ENCODE data around the gene ZNF385C. TPM values are rescaled to one million over a fixed set of nuclear protein-coding genes. Genes with fewer than 3 reads are reported as not detected.

The ZNF385C gene
- total and polyA plus RNA-seq, 2 donors (not counting 1 experiment from before 2014, with no cell fraction given): 0.33 to 1.1 TPM

- Histone ChIP-seq H2AFZ (ENCODE audit: insufficient read depth, low read depth, low read length, poor library complexity, severe bottlenecking) (no peak overlapping the region), H3K27ac (ENCODE audit: low read length in 2 of 2) (no peak overlapping the region), H3K27me3 (replicated peaks in 1 of 4; ENCODE audit: control extremely low read depth in 1 of 4, control insufficient read depth in 3 of 4, insufficient read depth in 4 of 4, low read length in 3 of 4) (peaks cover 0 to 14% (median 3%) of the 10 kb centered on the region in 4 experiments), H3K36me3 (replicated peaks in 1 of 2; ENCODE audit: control extremely low read depth in 1 of 2, control insufficient read depth in 1 of 2, extremely low read depth in 1 of 2, insufficient read depth in 2 of 2, low read length in 1 of 2) (no peaks in the 10 kb centered on the region), H3K4me2 (replicated peaks; ENCODE audit: low read depth, low read length, poor library complexity, severe bottlenecking) (no peak overlapping the region), H3K4me3 (ENCODE audit: control extremely low read depth in 1 of 5, extremely low read depth in 1 of 5, insufficient read depth in 1 of 5, low read depth in 2 of 5, low read length in 4 of 5) (no peak overlapping the region), H4K20me1 (ENCODE audit: control insufficient read depth, insufficient read depth, low read length, poor library complexity, severe bottlenecking) (no peaks in the 10 kb centered on the region), H3K79me2 (ENCODE audit: control insufficient read depth, insufficient read depth, low read length) (no peaks in the 10 kb centered on the region), H3K9me3 (ENCODE audit: control extremely low read depth in 1 of 3, control insufficient read depth in 2 of 3, insufficient read depth in 1 of 3, low read length in 2 of 3) (peaks cover 0 to 19% (median 0%) of the 10 kb centered on the region in 3 donors), H3K9ac (ENCODE audit: low read length) (no peak overlapping the region), H3K4me1 (ENCODE audit: control insufficient read depth in 2 of 2, insufficient read depth in 2 of 2, low read length in 2 of 2) (peaks cover 7 to 12% of the 10 kb centered on the region in 2 donors)
- Mint-ChIP-seq H3K4me1 (peaks cover 9% of the 10 kb centered on the region), H3K27ac (no peak overlapping the region), H3K4me3 (no peak overlapping the region), H3K9me3 (ENCODE audit: insufficient read depth) (no peaks in the 10 kb centered on the region), H3K27me3 (peaks cover 40% of the 10 kb centered on the region)
- no peak for TF ChIP-seq EZH2 (IDR thresholded peaks at IDR 0.05; ENCODE audit: borderline replicate concordance, insufficient read depth, low read depth, low read length, poor library complexity, severe bottlenecking)
- TF ChIP-seq CTCF (IDR thresholded peaks at IDR 0.05): no peak
- CTCF ChIA-PET: no interaction called here
- no peak for ATAC-seq (ENCODE audit: low read depth)
- DNase-seq: no peak
- WGBS (ENCODE audit: insufficient coverage): 77% methylated on average over 5 of the region's 6 CpGs
- POLR2A ChIA-PET: no interaction called here
- intact Hi-C loops (cut with micrococcal nuclease): no loop called here
Observed at GRCh38 chr17:42052346-42052877, 45.9 kb downstream of the ZNF385C start.

- H3K4me1 ChIP-seq (ENCODE audit: control insufficient read depth in 2 of 2, insufficient read depth in 2 of 2, low read length in 2 of 2): peaks cover 7 to 12% of the 10 kb centered on the region in 2 donors
- TF ChIP-seq EZH2 (IDR thresholded peaks at IDR 0.05; ENCODE audit: borderline replicate concordance, insufficient read depth, low read depth, low read length, poor library complexity, severe bottlenecking): no peak
- peaks cover 0 to 12% (median 0%) of the 10 kb centered on the region in 3 donors for H3K9me3 ChIP-seq (ENCODE audit: control extremely low read depth in 1 of 3, control insufficient read depth in 2 of 3, insufficient read depth in 1 of 3, low read length in 2 of 3)
- H3K9ac ChIP-seq (ENCODE audit: low read length): no peak overlapping the region
- peak overlapping the region; percentile 64 for H3K4me3 Mint-ChIP-seq
- peaks cover 40% of the 10 kb centered on the region for H3K27me3 Mint-ChIP-seq
- peaks cover 0 to 14% (median 3%) of the 10 kb centered on the region in 4 experiments for H3K27me3 ChIP-seq (replicated peaks in 1 of 4; ENCODE audit: control extremely low read depth in 1 of 4, control insufficient read depth in 3 of 4, insufficient read depth in 4 of 4, low read length in 3 of 4)
- peaks cover 9% of the 10 kb centered on the region for H3K4me1 Mint-ChIP-seq
- no peak overlapping the region for H2AFZ ChIP-seq (ENCODE audit: insufficient read depth, low read depth, low read length, poor library complexity, severe bottlenecking)
- intact Hi-C loops (cut with micrococcal nuclease): no loop called here
- no peaks in the 10 kb centered on the region for H3K9me3 Mint-ChIP-seq (ENCODE audit: insufficient read depth)
- DNase-seq (no peak), ATAC-seq (ENCODE audit: low read depth) (no peak)
- POLR2A ChIA-PET: no interaction called here
- no peak overlapping the region for H3K27ac Mint-ChIP-seq
- no peak overlapping the region for H3K4me2 ChIP-seq (replicated peaks; ENCODE audit: low read depth, low read length, poor library complexity, severe bottlenecking)
- CTCF ChIA-PET: interaction anchor here (0.8 to 1.5 kb wide), 5 partner anchors 13 to 133 kb away, joined by 3 to 5 read pairs (median 3); partner anchors contain the start of gene ACLY
- WGBS (ENCODE audit: insufficient coverage): 86% methylated on average over 7 of the region's 7 CpGs
- H3K79me2 ChIP-seq (ENCODE audit: control insufficient read depth, insufficient read depth, low read length): no peaks in the 10 kb centered on the region
- H3K36me3 ChIP-seq (replicated peaks in 1 of 2; ENCODE audit: control extremely low read depth in 1 of 2, control insufficient read depth in 1 of 2, extremely low read depth in 1 of 2, insufficient read depth in 2 of 2, low read length in 1 of 2): no peaks in the 10 kb centered on the region
- H3K27ac ChIP-seq (ENCODE audit: low read length in 2 of 2): no peak overlapping the region
- H4K20me1 ChIP-seq (ENCODE audit: control insufficient read depth, insufficient read depth, low read length, poor library complexity, severe bottlenecking): no peaks in the 10 kb centered on the region
- H3K4me3 ChIP-seq (ENCODE audit: control extremely low read depth in 1 of 5, extremely low read depth in 1 of 5, insufficient read depth in 1 of 5, low read depth in 2 of 5, low read length in 4 of 5): no peak overlapping the region
Observed at GRCh38 chr17:42051645-42052044, 46.6 kb downstream of the ZNF385C start.

All from B cell (primary cell).